Natural killer cell (primary cell): ENCODE data around the gene CTBP1. TPM values are rescaled to one million over a fixed set of nuclear protein-coding genes. Genes with fewer than 3 reads are reported as not detected.

Experiments used
- ATAC-seq, 3 donors: fragments of 150-1000 bp in 2 of 3; fragments of 200-7000 bp in 1 of 3; cut with Tn5 transposase; 1 replicate in 1 of 3; 2 replicates in 2 of 3; pipeline ENCODE4 v1.10.0; 2021; ENCODE audit warnings: mild to moderate bottlenecking in 2 of 3, moderate library complexity in 2 of 3
- DNase-seq, 2 donors: peaks; one replicate each; pipeline versions ENCODE4 v3.0.0 to v3.0.0-alpha.2; 2013 to 2021; ENCODE audit warnings: mixed read lengths in 1 of 2
- H3K27ac ChIP-seq: one replicate; pipeline ENCODE4 v1.5.1; 2013; ENCODE audit warnings: mild to moderate bottlenecking, low read length
- H3K27me3 ChIP-seq: one replicate; pipeline ENCODE4 v1.6.1; 2013; ENCODE audit warnings: low read length; ENCODE audit not compliant: control insufficient read depth, insufficient read depth
- H3K36me3 ChIP-seq: one replicate; pipeline ENCODE4 v1.6.1; 2013; ENCODE audit warnings: low read length; ENCODE audit not compliant: control insufficient read depth, insufficient read depth
- H3K4me1 ChIP-seq: one replicate; pipeline ENCODE4 v1.6.1; 2013; ENCODE audit warnings: low read length; ENCODE audit not compliant: control insufficient read depth, insufficient read depth
- H3K4me3 ChIP-seq: one replicate; pipeline ENCODE4 v1.5.1; 2013; ENCODE audit warnings: low read length
- H3K9me3 ChIP-seq: one replicate; pipeline ENCODE4 v1.6.1; 2013; ENCODE audit warnings: low read length; ENCODE audit not compliant: control insufficient read depth, insufficient read depth
- H3K27ac Mint-ChIP-seq, 2 donors: one replicate each; pipeline ENCODE4 v1.8.0; 2022; ENCODE audit warnings: mild to moderate bottlenecking in 2 of 2, mixed read lengths in 2 of 2, moderate library complexity in 1 of 2
- H3K27me3 Mint-ChIP-seq, 2 donors: one replicate each; pipeline ENCODE4 v1.8.0; 2022; ENCODE audit warnings: low read depth in 2 of 2, mixed read lengths in 2 of 2
- H3K36me3 Mint-ChIP-seq: one replicate; pipeline ENCODE4 v1.8.0; 2022; ENCODE audit warnings: mixed read lengths
- H3K4me1 Mint-ChIP-seq, 2 donors: one replicate each; pipeline ENCODE4 v1.8.0; 2022; ENCODE audit warnings: mixed read lengths in 2 of 2
- H3K4me3 Mint-ChIP-seq: one replicate; pipeline ENCODE4 v1.8.0; 2022; ENCODE audit warnings: mild to moderate bottlenecking, moderate library complexity, mixed read lengths
- H3K9me3 Mint-ChIP-seq, 2 donors: one replicate each; pipeline ENCODE4 v1.8.0; 2022; ENCODE audit warnings: mixed read lengths in 2 of 2
- WGBS: methylation state at CpG from one replicate; pipeline ENCODE4 v1.1.7; 2013; ENCODE audit warnings: missing lambda C conversion rate; ENCODE audit not compliant: insufficient coverage; 5-methylcytosine and 5-hydroxymethylcytosine counted together
- intact Hi-C: fragments of 100-400 bp; cut with micrococcal nuclease; formaldehyde crosslinking; loops from one replicate; pipeline ENCODE4 v1.14.2; 2022
- total RNA-seq, 4 donors: library from RNA; stranded (reverse); fragments of 120-200 nt in 1 of 4; gene quantifications; one replicate each; pipeline versions ENCODE4 v1.2.3 to v1.2.4, GENCODE V29; 2013 to 2022
- TF ChIP-seq, protein P1 (sequence below): fragments of 200-600 bp; IDR thresholded peaks from one replicate; pipeline ENCODE4 v1.8.0; 2022; ENCODE audit warnings: antibody characterized with exemption

CTBP1 gene
- total RNA-seq, 3 donors from 2014 or later (not counting 1 experiment from before 2014, with no cell fraction given), result 384 to 388 (median 388) TPM

DNA sequence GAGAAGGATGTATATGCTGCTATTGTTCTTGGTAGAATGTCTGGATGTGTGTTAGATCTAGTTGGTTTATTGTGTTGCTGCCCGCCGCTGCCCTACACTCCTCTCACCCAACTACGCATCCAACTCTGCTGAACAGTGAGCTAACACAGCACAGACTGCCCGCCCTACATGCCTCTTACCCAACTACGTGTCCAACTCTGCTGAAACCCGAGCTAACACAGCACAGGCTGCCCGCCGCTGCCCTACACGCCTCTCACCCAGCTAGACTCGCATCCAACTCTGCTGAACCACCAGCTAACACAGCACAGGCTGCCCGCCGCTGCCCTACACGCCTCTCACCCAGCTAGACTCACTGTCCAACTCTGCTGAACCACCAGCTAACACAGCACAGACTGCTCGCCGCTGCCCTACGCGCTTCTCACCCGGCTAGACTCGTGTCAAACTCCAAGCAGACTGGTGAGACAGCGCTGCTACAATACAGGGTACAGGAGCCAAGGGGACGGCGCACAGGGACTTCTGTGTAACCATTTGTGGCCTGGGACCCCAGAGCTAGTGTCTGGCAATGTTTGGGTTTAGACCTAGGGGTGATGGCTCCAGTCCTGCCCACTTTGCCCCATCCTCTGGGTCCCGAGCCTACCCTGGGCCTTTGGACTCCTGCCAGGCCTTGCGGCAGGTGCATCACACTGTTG lies 11.6 kb upstream of the CTBP1 start:
- DNase-seq (no peak), ATAC-seq (no peak)
- no peak overlapping the region for H3K4me3 Mint-ChIP-seq
- no peaks in the 10 kb centered on the region for H3K27me3 ChIP-seq
- no peaks in the 10 kb centered on the region for H3K4me1 ChIP-seq
- 92% methylated on average over 23 of the region's 24 CpGs for WGBS
- TF ChIP-seq, protein P1, sequence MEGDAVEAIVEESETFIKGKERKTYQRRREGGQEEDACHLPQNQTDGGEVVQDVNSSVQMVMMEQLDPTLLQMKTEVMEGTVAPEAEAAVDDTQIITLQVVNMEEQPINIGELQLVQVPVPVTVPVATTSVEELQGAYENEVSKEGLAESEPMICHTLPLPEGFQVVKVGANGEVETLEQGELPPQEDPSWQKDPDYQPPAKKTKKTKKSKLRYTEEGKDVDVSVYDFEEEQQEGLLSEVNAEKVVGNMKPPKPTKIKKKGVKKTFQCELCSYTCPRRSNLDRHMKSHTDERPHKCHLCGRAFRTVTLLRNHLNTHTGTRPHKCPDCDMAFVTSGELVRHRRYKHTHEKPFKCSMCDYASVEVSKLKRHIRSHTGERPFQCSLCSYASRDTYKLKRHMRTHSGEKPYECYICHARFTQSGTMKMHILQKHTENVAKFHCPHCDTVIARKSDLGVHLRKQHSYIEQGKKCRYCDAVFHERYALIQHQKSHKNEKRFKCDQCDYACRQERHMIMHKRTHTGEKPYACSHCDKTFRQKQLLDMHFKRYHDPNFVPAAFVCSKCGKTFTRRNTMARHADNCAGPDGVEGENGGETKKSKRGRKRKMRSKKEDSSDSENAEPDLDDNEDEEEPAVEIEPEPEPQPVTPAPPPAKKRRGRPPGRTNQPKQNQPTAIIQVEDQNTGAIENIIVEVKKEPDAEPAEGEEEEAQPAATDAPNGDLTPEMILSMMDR, result no peak
- H3K4me3 ChIP-seq, result no peak overlapping the region
- H3K9me3 Mint-ChIP-seq, result no peaks in the 10 kb centered on the region
- no peaks in the 10 kb centered on the region for H3K27me3 Mint-ChIP-seq
- H3K36me3 ChIP-seq, result no peaks in the 10 kb centered on the region
- H3K36me3 Mint-ChIP-seq, result peaks cover 4% of the 10 kb centered on the region
- H3K9me3 ChIP-seq, result no peaks in the 10 kb centered on the region
- intact Hi-C loops, result no loop called here
- H3K27ac ChIP-seq, result no peak overlapping the region
- peak overlapping the region in 1 of 2 donors; percentile 48 for H3K27ac Mint-ChIP-seq
- peaks cover 5 to 21% of the 10 kb centered on the region in 2 donors for H3K4me1 Mint-ChIP-seq

DNA sequence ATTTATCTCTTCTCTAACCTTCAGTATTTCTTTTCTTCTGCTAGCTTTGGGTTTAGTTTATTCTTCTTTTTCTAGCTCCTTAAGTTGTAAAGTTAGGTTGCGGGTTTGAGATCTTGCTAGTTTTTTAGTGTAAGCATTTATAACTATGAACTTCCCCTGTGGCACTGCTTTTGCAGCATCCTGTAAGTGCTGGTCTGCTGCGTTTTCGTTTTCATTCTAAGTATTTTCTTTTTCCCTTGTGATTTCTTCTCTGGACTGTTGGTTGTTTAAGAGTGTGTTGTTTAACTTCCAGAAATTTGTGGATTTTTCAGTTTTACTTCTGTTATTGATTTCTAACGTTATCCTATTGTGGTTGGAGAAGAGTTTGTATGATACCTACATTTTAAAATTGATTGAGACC lies 11.0 kb upstream of the CTBP1 start:
- Mint-ChIP-seq H3K27ac (no peak overlapping the region), H3K4me1 (peaks cover 6 to 23% of the 10 kb centered on the region in 2 donors), H3K27me3 (no peaks in the 10 kb centered on the region), H3K4me3 (no peak overlapping the region), H3K9me3 (no peaks in the 10 kb centered on the region), H3K36me3 (peaks cover 4% of the 10 kb centered on the region)
- H3K27ac ChIP-seq, result no peak overlapping the region
- H3K36me3 ChIP-seq, result no peaks in the 10 kb centered on the region
- no peak for DNase-seq
- no peaks in the 10 kb centered on the region for H3K9me3 ChIP-seq
- ATAC-seq, result no peak
- 96% methylated on average over 3 of the region's 4 CpGs for WGBS
- intact Hi-C loops, result no loop called here
- H3K27me3 ChIP-seq, result no peaks in the 10 kb centered on the region
- no peaks in the 10 kb centered on the region for H3K4me1 ChIP-seq
- H3K4me3 ChIP-seq, result no peak overlapping the region
- TF ChIP-seq, protein P1, result no peak

DNA sequence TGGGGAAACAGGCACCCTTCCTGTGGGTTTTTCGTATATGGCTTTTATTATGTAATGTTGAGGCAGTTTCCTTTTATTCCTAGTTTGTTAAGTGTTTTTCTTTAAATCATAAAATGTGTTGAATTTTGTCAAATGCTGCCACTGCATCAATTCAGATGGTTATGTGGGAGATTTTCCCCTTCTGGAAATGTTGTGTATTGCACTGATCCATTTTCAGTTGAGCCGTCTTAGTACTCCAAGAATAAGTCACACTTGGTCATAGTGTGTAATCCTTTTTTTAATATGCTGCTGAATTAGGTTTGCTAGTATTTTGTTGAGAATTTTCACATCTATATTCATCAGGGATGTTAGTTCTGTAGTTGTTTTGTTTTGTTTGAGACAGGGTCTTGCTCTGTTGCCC lies 9.5 kb upstream of the CTBP1 start:
- Mint-ChIP-seq H3K9me3 (no peaks in the 10 kb centered on the region), H3K27ac (no peak overlapping the region), H3K36me3 (peaks cover 4% of the 10 kb centered on the region), H3K4me3 (no peak overlapping the region), H3K27me3 (no peaks in the 10 kb centered on the region), H3K4me1 (peaks cover 20 to 38% of the 10 kb centered on the region in 2 donors)
- WGBS, result 75% methylated on average over 1 of the region's 2 CpGs
- Histone ChIP-seq H3K4me1 (peaks cover 11% of the 10 kb centered on the region), H3K4me3 (no peak overlapping the region), H3K9me3 (no peaks in the 10 kb centered on the region), H3K36me3 (no peaks in the 10 kb centered on the region), H3K27ac (no peak overlapping the region), H3K27me3 (no peaks in the 10 kb centered on the region)
- ATAC-seq, result no peak
- TF ChIP-seq, protein P1, result no peak
- intact Hi-C loops, result no loop called here
- no peak for DNase-seq

DNA sequence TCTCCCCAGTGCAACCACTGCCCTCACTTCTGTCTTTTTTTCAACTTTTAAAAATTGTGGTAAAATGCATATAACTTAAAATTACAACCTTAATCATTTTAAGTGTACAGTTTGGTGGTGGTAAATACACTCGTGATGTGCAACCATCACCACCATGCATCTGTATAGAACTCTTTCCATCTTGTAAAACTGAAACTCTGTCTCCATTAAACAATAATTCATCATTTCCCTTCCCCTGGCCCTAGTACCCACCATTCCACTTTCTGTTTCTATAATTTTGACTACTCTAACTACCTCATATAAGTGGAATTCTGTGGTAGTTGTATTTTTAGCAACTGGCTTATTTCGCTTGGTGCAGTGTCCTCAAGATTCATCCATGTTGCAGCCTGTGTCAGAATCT lies 6.8 kb upstream of the CTBP1 start:
- no peak for DNase-seq
- intact Hi-C loops, result no loop called here
- no peaks in the 10 kb centered on the region for H3K9me3 ChIP-seq
- TF ChIP-seq, protein P1, result no peak
- ATAC-seq, result no peak
- Mint-ChIP-seq H3K9me3 (no peaks in the 10 kb centered on the region), H3K4me3 (no peak overlapping the region), H3K36me3 (peaks cover 4% of the 10 kb centered on the region), H3K27ac (peak overlapping the region in 1 of 2 donors; percentile 3), H3K27me3 (no peaks in the 10 kb centered on the region), H3K4me1 (peaks cover 42 to 56% of the 10 kb centered on the region in 2 donors)
- H3K4me3 ChIP-seq, result no peak overlapping the region
- H3K4me1 ChIP-seq, result peaks cover 35% of the 10 kb centered on the region
- no peak overlapping the region for H3K27ac ChIP-seq
- 100% methylated on average over 1 of the region's 2 CpGs for WGBS
- no peaks in the 10 kb centered on the region for H3K27me3 ChIP-seq
- peaks cover 5% of the 10 kb centered on the region for H3K36me3 ChIP-seq
